ENCODE measurements around the gene KIAA0319L.

GRCh38 chr1:35505911-35506798 lies 51.0 kb downstream of the KIAA0319L start:
- TF ChIP-seq CTCF (IDR thresholded peaks at IDR 0.05): no peak
- TF ChIP-seq POLR2A (IDR thresholded peaks at IDR 0.05): no peak
